ENCODE measurements around the gene ANKRD33B. TPM values are rescaled to one million over a fixed set of nuclear protein-coding genes. Genes with fewer than 3 reads are reported as not detected.

Gene ANKRD33B
- total and polyA plus RNA-seq, 2 donors, result 4.4 to 4.7 TPM

GRCh38 chr5:10593531-10594181, 29.8 kb downstream of the ANKRD33B start:
- Histone ChIP-seq H3K27ac (ENCODE audit: low read depth) (no peak overlapping the region), H3K36me3 (ENCODE audit: insufficient read depth) (no peaks in the 10 kb centered on the region), H3K4me3 (ENCODE audit: low read depth, low read length) (no peak overlapping the region), H3K4me1 (ENCODE audit: insufficient read depth) (no peaks in the 10 kb centered on the region)
- no peak for DNase-seq (ENCODE audit: extremely low spot score)
- 81% methylated on average over 7 of the region's 7 CpGs for WGBS

- no peak for DNase-seq (ENCODE audit: extremely low spot score)
- Histone ChIP-seq H3K4me1 (ENCODE audit: insufficient read depth) (no peaks in the 10 kb centered on the region), H3K27ac (ENCODE audit: low read depth) (no peak overlapping the region), H3K4me3 (ENCODE audit: low read depth, low read length) (no peak overlapping the region), H3K36me3 (ENCODE audit: insufficient read depth) (no peaks in the 10 kb centered on the region)
- 90% methylated on average over 11 of the region's 11 CpGs for WGBS
These were observed 30.8 kb downstream of the ANKRD33B start for GRCh38 chr5:10594591-10595210.

- Histone ChIP-seq H3K36me3 (ENCODE audit: insufficient read depth) (no peaks in the 10 kb centered on the region), H3K4me1 (ENCODE audit: insufficient read depth) (no peaks in the 10 kb centered on the region), H3K4me3 (ENCODE audit: low read depth, low read length) (no peak overlapping the region), H3K27ac (ENCODE audit: low read depth) (peak overlapping the region; percentile 76)
- 87% methylated on average over 6 of the region's 6 CpGs for WGBS
- DNase-seq (ENCODE audit: extremely low spot score), result no peak
These were observed 31.4 kb downstream of the ANKRD33B start for GRCh38 chr5:10595293-10595671.

- DNase-seq (ENCODE audit: extremely low spot score), result no peak
- no peaks in the 10 kb centered on the region for H3K36me3 ChIP-seq (ENCODE audit: insufficient read depth)
- 40% methylated on average over 8 of the region's 8 CpGs for WGBS
- H3K4me3 ChIP-seq (ENCODE audit: low read depth, low read length), result no peak overlapping the region
- peak overlapping the region; percentile 76 for H3K27ac ChIP-seq (ENCODE audit: low read depth)
- no peaks in the 10 kb centered on the region for H3K4me1 ChIP-seq (ENCODE audit: insufficient read depth)
These were observed 31.9 kb downstream of the ANKRD33B start for GRCh38 chr5:10595672-10596309.

- H3K4me1 ChIP-seq (ENCODE audit: insufficient read depth), result no peaks in the 10 kb centered on the region
- H3K36me3 ChIP-seq (ENCODE audit: insufficient read depth), result no peaks in the 10 kb centered on the region
- no peak overlapping the region for H3K27ac ChIP-seq (ENCODE audit: low read depth)
- 93% methylated on average over 3 of the region's 3 CpGs for WGBS
- H3K4me3 ChIP-seq (ENCODE audit: low read depth, low read length), result no peak overlapping the region
- no peak for DNase-seq (ENCODE audit: extremely low spot score)
These were observed 32.4 kb downstream of the ANKRD33B start for GRCh38 chr5:10596310-10596703.

GRCh38 chr5:10596886-10597451, 33.1 kb downstream of the ANKRD33B start:
- no peak for DNase-seq (ENCODE audit: extremely low spot score)

GRCh38 chr5:10599113-10599512, 35.2 kb downstream of the ANKRD33B start:
- 94% methylated on average over 1 of the region's 1 CpG for WGBS
- H3K36me3 ChIP-seq (ENCODE audit: insufficient read depth), result no peaks in the 10 kb centered on the region
- no peak overlapping the region for H3K27ac ChIP-seq (ENCODE audit: low read depth)
- DNase-seq (ENCODE audit: extremely low spot score), result no peak
- no peaks in the 10 kb centered on the region for H3K4me1 ChIP-seq (ENCODE audit: insufficient read depth)
- H3K4me3 ChIP-seq (ENCODE audit: low read depth, low read length), result no peak overlapping the region

More at GRCh38 chr5:10596886-10597451, 33.1 kb downstream of the ANKRD33B start:
- no peak overlapping the region for H3K4me3 ChIP-seq (ENCODE audit: low read depth, low read length)
- no peak overlapping the region for H3K27ac ChIP-seq (ENCODE audit: low read depth)
- no peaks in the 10 kb centered on the region for H3K4me1 ChIP-seq (ENCODE audit: insufficient read depth)
- WGBS, result 90% methylated on average over 1 of the region's 1 CpG
- no peaks in the 10 kb centered on the region for H3K36me3 ChIP-seq (ENCODE audit: insufficient read depth)

- Histone ChIP-seq H3K4me3 (ENCODE audit: low read depth, low read length) (no peak overlapping the region), H3K36me3 (ENCODE audit: insufficient read depth) (no peaks in the 10 kb centered on the region), H3K4me1 (ENCODE audit: insufficient read depth) (no peaks in the 10 kb centered on the region), H3K27ac (ENCODE audit: low read depth) (no peak overlapping the region)
- DNase-seq (ENCODE audit: extremely low spot score), result no peak
These were observed 36.0 kb downstream of the ANKRD33B start for GRCh38 chr5:10599862-10600284.

- 94% methylated on average over 5 of the region's 5 CpGs for WGBS
- no peak overlapping the region for H3K4me3 ChIP-seq (ENCODE audit: low read depth, low read length)
- DNase-seq (ENCODE audit: extremely low spot score), result no peak
- no peaks in the 10 kb centered on the region for H3K36me3 ChIP-seq (ENCODE audit: insufficient read depth)
- no peak overlapping the region for H3K27ac ChIP-seq (ENCODE audit: low read depth)
- H3K4me1 ChIP-seq (ENCODE audit: insufficient read depth), result no peaks in the 10 kb centered on the region
These were observed 36.9 kb downstream of the ANKRD33B start for GRCh38 chr5:10600626-10601245.

GRCh38 chr5:10601246-10602030, 37.6 kb downstream of the ANKRD33B start:
- no peak overlapping the region for H3K4me3 ChIP-seq (ENCODE audit: low read depth, low read length)
- no peaks in the 10 kb centered on the region for H3K36me3 ChIP-seq (ENCODE audit: insufficient read depth)
- peak overlapping the region; percentile 27 for H3K27ac ChIP-seq (ENCODE audit: low read depth)
- 17% methylated on average over 19 of the region's 19 CpGs for WGBS
- no peaks in the 10 kb centered on the region for H3K4me1 ChIP-seq (ENCODE audit: insufficient read depth)
- DNase-seq (ENCODE audit: extremely low spot score), result peak; percentile 45

GRCh38 chr5:10602031-10602806, 38.3 kb downstream of the ANKRD33B start:
- DNase-seq (ENCODE audit: extremely low spot score), result no peak
- H3K4me3 ChIP-seq (ENCODE audit: low read depth, low read length), result no peak overlapping the region
- H3K27ac ChIP-seq (ENCODE audit: low read depth), result peak overlapping the region; percentile 31
- 67% methylated on average over 15 of the region's 15 CpGs for WGBS
- H3K36me3 ChIP-seq (ENCODE audit: insufficient read depth), result no peaks in the 10 kb centered on the region
- H3K4me1 ChIP-seq (ENCODE audit: insufficient read depth), result no peaks in the 10 kb centered on the region

GRCh38 chr5:10604975-10605374, 41.1 kb downstream of the ANKRD33B start:
- WGBS, result 92% methylated on average over 6 of the region's 6 CpGs
- Histone ChIP-seq H3K36me3 (ENCODE audit: insufficient read depth) (no peaks in the 10 kb centered on the region), H3K4me3 (ENCODE audit: low read depth, low read length) (no peak overlapping the region), H3K4me1 (ENCODE audit: insufficient read depth) (no peaks in the 10 kb centered on the region), H3K27ac (ENCODE audit: low read depth) (no peak overlapping the region)
- no peak for DNase-seq (ENCODE audit: extremely low spot score)
